H54 (cell line): ENCODE measurements around the gene MIR17HG.
"Not testable (repeated sequence)": the region's sequence is repeated elsewhere in the genome, so short reads cannot be mapped to it uniquely, and the experiment has no call there.

Source experiments
- DNase-seq: peaks from one replicate; pipeline ENCODE4 v3.0.0; 2011; ENCODE audit warnings: low spot score, mixed read lengths; ENCODE audit not compliant: insufficient read length
- FAIRE-seq: peaks from 3 replicates; lab custom pipeline; 2011; peaks lifted over from hg19 to GRCh38; lab: Jason Lieb, UNC
- POLR2A ChIP-seq: IDR thresholded peaks from 2 replicates; pipeline ENCODE4 v1.6.1; 2011; ENCODE audit warnings: low read depth, mild to moderate bottlenecking, low read length

The MIR17HG gene

DNA sequence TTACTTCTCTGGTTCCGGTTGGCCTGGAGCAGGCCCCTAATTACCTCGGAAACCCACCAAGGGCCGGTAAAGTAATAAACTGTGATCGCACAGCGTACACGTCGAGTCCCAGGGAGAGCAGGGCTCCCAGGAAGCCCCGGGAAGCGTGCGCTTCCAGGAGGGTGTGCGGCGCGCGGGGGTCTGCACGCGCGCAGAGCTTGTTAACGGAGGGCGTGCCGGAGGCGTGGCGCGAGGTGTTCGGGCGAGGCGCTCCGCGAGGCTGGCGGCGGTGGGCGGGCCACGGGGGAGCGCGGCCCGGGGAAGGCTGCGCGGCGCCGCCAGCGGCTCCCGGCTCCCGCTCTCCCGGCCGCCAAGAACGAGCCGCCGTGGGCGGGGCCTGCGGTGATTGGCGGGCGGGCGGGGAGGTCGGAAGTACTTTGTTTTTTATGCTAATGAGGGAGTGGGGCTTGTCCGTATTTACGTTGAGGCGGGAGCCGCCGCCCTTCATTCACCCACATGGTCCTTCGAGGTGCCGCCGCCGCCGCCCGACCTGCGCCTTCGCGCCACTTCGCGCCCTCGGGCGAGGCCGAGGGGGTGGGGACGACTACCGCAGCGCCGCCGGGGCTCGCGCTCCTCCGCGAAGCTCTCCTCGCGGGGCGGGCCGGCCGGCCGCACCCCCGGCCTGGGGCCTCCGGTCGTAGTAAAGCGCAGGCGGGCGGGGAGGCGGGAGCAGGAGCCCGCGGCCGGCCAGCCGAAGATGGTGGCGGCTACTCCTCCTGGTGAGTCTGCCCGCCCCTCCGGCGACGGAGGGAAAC, at the start of gene MIR17HG:
Gene MIR17HG (plus strand): TSS at position 486 of the 794 bp plus-strand sequence.
- peak; percentile 83 for DNase-seq
- peak; percentile 58 for TF ChIP-seq POLR2A
- peak; percentile 43 for FAIRE-seq

DNA sequence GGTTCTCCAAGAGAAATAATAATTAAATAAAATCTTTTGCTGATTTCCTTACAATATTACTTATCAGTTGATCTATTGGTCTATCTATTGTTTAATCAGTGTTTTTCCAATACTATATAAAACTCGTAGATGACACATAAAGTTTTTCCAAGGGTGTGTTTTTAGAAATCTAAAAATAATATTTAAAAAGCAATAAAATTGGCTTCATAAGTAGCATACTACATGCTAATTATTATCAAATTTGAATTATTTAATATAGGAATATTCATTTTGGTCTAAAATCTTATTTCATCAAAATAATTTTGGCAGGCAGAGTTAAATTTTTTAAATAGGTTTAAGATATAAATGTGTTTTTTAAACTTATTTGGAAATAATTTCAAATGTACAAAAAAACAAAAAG, 49.4 kb upstream of the MIR17HG start:
- no peak for TF ChIP-seq POLR2A
- DNase-seq (no peak), FAIRE-seq (no peak)

DNA sequence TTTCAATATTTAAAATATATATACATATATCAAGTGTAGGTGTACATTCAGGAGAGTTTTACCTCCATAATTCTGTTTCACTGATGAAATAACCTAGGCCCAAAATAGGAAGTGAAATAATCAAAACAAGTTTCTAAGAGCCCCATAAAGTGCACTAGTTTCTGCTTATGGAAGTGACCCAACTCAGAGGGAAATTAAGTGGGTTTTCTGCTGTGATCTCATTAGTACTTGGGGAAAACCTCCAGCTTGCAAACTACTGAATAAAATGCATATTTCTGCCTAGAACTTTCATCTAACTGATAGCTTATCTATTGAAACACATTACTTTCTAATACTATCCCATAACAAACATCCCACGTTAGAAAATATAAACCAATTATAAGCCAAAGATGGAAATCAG, 45.4 kb upstream of the MIR17HG start:
- no peak for DNase-seq
- no peak for FAIRE-seq
- no peak for TF ChIP-seq POLR2A

- no peak for FAIRE-seq
- DNase-seq: no peak
- no peak for TF ChIP-seq POLR2A
Measured at GRCh38 chr13:91303031-91303430, 44.5 kb upstream of the MIR17HG start.

GRCh38 chr13:91304741-91305140, 42.7 kb upstream of the MIR17HG start:
- no peak for TF ChIP-seq POLR2A
- DNase-seq: no peak
- FAIRE-seq: no peak

DNA sequence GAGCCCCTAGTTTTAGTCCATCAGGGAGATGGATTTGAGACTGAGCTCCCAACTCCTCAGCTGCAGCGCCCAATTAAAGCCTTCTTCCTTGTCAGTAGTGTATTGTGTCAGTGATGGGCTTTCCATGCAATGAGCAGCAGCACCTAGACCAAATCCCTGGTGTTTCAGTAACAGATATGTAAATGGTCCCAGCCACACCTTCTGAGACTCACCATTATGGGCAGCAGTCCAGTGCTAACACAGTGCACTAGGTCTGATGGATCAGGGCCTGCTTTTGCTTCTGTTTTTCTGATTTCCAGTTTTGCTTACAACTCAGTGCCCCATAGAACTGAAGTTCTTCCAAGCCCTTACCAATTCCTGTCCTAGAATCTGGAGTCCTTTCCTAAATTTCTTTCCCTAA, 41.8 kb upstream of the MIR17HG start:
- DNase-seq (no peak), FAIRE-seq (no peak)
- no peak for TF ChIP-seq POLR2A

DNA sequence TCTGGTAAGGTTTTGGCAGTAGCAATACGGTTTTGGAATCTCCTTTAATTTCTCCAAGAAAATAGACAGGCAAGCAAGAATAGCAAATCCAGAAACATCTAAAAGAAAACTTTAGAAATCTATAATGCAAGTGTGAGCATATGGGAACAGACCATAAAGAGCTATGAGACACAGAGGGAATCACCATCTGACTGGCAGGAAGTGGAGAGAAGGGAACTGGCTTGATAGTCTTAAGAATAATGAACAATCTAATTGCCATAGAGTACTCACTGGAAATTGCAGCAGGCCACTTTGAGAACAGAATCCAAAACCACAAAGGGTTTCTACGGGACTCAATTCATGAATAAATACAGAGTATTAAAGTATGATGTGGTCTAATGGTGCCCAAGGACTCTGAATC, 39.6 kb upstream of the MIR17HG start:
- DNase-seq (no peak), FAIRE-seq (no peak)
- no peak for TF ChIP-seq POLR2A

- no peak for TF ChIP-seq POLR2A
- FAIRE-seq: no peak
- no peak for DNase-seq
Measured at GRCh38 chr13:91308299-91308698, 39.2 kb upstream of the MIR17HG start.

GRCh38 chr13:91311491-91311890, 36.0 kb upstream of the MIR17HG start:
- no peak for FAIRE-seq
- no peak for TF ChIP-seq POLR2A
- no peak for DNase-seq

DNA sequence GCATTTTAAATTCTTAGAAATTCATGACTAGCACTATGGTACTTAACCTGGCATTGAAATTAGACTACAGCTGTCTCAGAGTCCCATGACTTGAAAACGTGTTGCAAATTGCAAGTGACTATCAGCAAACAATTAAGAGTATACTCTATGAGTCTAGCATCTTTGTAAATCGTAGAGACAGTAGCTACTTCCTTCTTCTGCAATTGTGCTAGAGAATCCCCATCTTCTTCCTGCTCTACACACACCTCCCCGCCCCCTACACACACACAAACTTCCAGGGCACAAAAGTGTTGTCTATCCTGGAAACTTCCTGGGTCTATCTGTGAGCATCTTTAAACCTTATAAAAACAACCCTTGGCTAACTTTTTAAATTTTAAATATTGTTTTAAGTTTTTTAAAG, 35.2 kb upstream of the MIR17HG start:
- no peak for TF ChIP-seq POLR2A
- FAIRE-seq (no peak), DNase-seq (no peak)

- FAIRE-seq (no peak), DNase-seq (no peak)
- no peak for TF ChIP-seq POLR2A
Measured at GRCh38 chr13:91313103-91313502, 34.4 kb upstream of the MIR17HG start.

DNA sequence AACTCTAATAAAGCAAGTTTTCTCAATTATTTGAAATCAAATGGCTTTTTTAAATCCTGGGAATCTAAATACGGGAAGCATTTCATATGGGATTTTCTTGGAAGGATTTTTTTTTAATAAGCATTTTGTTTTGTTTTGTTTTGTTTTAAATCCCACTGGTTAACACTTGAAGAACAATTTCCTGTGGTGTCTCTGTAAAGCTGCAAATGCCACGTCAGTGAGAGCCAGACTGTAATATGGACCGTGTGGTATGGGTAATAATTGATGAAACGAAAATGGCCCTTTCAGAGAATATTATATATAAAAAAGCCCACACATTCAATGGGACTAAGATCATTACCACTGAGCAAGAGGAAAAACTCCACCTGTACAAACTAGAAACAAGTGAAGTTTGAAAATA, 33.9 kb upstream of the MIR17HG start:
- DNase-seq (no peak), FAIRE-seq (no peak)
- no peak for TF ChIP-seq POLR2A

DNA sequence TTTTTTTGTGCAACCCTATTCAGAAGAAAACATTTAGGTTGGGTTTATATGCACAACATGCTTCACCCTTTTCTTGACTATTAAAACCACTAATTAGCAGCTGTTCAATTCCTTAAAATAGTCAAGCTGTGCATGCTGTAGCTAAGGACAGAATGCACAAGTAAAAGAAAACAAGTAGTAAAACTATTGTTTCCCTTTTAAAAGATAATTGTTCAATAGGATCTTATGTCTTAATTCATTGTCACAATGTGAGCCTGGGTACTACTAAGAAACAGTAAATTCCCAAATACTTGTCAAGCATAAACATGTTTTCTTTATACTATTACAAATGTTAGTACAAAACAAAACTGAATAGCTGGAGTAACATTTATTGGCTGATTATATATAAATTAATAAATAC, 32.6 kb upstream of the MIR17HG start:
- no peak for FAIRE-seq
- TF ChIP-seq POLR2A: no peak
- no peak for DNase-seq

- TF ChIP-seq POLR2A: no peak
- FAIRE-seq (no peak), DNase-seq (no peak)
Measured at GRCh38 chr13:91318886-91319285, 28.6 kb upstream of the MIR17HG start.

- FAIRE-seq (no peak), DNase-seq (no peak)
- no peak for TF ChIP-seq POLR2A
Measured at GRCh38 chr13:91319996-91320395, 27.5 kb upstream of the MIR17HG start.

DNA sequence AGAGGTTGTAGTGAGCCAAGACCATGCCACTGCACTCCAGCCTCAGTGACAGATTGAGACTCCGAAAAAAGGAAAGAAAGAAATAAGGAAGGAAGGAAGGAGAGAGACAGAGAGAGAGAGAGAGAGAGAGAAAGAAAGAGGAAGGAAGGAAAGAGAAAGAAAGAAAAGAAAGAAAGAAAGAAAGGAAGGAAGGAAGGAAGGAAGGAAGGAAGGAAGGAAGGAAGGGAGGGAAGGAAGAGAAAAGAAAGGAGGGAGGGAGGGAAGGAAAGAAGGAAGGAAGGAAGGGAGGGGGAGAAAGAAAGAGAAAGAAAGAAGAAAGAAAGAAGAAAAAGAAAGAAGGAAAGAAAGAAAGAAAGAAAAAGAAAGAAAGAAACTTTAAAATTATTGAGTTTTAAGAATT, 26.5 kb upstream of the MIR17HG start:
- DNase-seq, FAIRE-seq: not testable (repeated sequence)
